CD14-positive monocyte (primary cell): ENCODE data around the gene CCNY. TPM values are rescaled to one million over a fixed set of nuclear protein-coding genes. Genes with fewer than 3 reads are reported as not detected.

Source experiments
- DNase-seq, 3 donors: peaks; one replicate each; pipeline ENCODE4 v3.0.0-alpha.2; 2011 to 2022
- H2AFZ ChIP-seq: 2 replicates; pipeline ENCODE4 v1.6.0; 2012; ENCODE audit warnings: mild to moderate bottlenecking, low read depth, low read length, inconsistent platforms; ENCODE audit not compliant: insufficient read depth, poor library complexity, severe bottlenecking
- H3K27ac ChIP-seq, 2 donors: 1 replicate in 1 of 2; 2 replicates in 1 of 2; pipeline ENCODE4 v1.5.1; 2012 to 2013; ENCODE audit warnings: low read length in 2 of 2, control low read depth in 1 of 2, inconsistent platforms in 1 of 2, low read depth in 1 of 2, mild to moderate bottlenecking in 1 of 2
- H3K27me3 ChIP-seq, 2 donors: one replicate each; pipeline versions ENCODE4 v1.6.0 to v1.6.1; 2011 to 2013; ENCODE audit warnings: low read length in 2 of 2; ENCODE audit not compliant: control insufficient read depth in 2 of 2, insufficient read depth in 2 of 2
- H3K36me3 ChIP-seq, 2 donors: replicated peaks in 1 of 2; 1 replicate in 1 of 2; 2 replicates in 1 of 2; pipeline versions ENCODE4 v1.5.1 to v1.6.1; 2012 to 2013; ENCODE audit warnings: low read length in 2 of 2, control low read depth in 1 of 2, inconsistent platforms in 1 of 2, mild to moderate bottlenecking in 1 of 2; ENCODE audit not compliant: insufficient read depth in 2 of 2, control insufficient read depth in 1 of 2
- H3K4me1 ChIP-seq, 2 donors: 1 replicate in 1 of 2; 2 replicates in 1 of 2; pipeline versions ENCODE4 v1.5.1 to v1.6.1; 2012 to 2013; ENCODE audit warnings: low read length in 2 of 2, control low read depth in 1 of 2, inconsistent platforms in 1 of 2, mild to moderate bottlenecking in 1 of 2, moderate library complexity in 1 of 2; ENCODE audit not compliant: insufficient read depth in 2 of 2, control insufficient read depth in 1 of 2
- H3K4me2 ChIP-seq: replicated peaks from 2 replicates; pipeline ENCODE3; 2012; ENCODE audit warnings: low read length, moderate library complexity, mild to moderate bottlenecking; ENCODE audit not compliant: poor library complexity, severe bottlenecking; ENCODE audit errors: extremely low read depth
- H3K4me3 ChIP-seq, 3 experiments: fragments of 200-600 bp in 1 of 3; sonication (generic) in 1 of 3; replicated peaks in 1 of 3; 1 replicate in 2 of 3; 2 replicates in 1 of 3; pipeline ENCODE4 v1.5.1; 2011 to 2013; ENCODE audit warnings: low read length in 3 of 3, mild to moderate bottlenecking in 3 of 3, control low read depth in 2 of 3, low read depth in 2 of 3, inconsistent platforms in 1 of 3, moderate library complexity in 1 of 3
- H3K79me2 ChIP-seq: 2 replicates; pipeline ENCODE4 v1.6.0; 2012; ENCODE audit warnings: mild to moderate bottlenecking, control low read depth, inconsistent platforms, low read length, moderate library complexity; ENCODE audit not compliant: insufficient read depth
- H3K9ac ChIP-seq: 2 replicates; pipeline ENCODE4 v1.6.0; 2017; ENCODE audit warnings: low read length, mild to moderate bottlenecking; ENCODE audit not compliant: insufficient read depth, poor library complexity, severe bottlenecking
- H3K9me3 ChIP-seq, 2 donors: replicated peaks in 1 of 2; 1 replicate in 1 of 2; 2 replicates in 1 of 2; pipeline versions ENCODE4 v1.5.1 to v1.6.1; 2012 to 2013; ENCODE audit warnings: low read length in 2 of 2, control low read depth in 1 of 2; ENCODE audit not compliant: control insufficient read depth in 1 of 2, insufficient read depth in 1 of 2
- H4K20me1 ChIP-seq: 2 replicates; pipeline ENCODE4 v1.6.0; 2012; ENCODE audit warnings: mild to moderate bottlenecking, low read length, control low read depth, moderate library complexity; ENCODE audit not compliant: insufficient read depth
- H3K27ac Mint-ChIP-seq, 7 donors: one replicate each; pipeline ENCODE4 v1.8.0; 2020; ENCODE audit warnings: mild to moderate bottlenecking in 7 of 7, mixed read lengths in 7 of 7, moderate library complexity in 6 of 7, inconsistent platforms in 2 of 7
- H3K27me3 Mint-ChIP-seq, 3 donors: one replicate each; pipeline ENCODE4 v1.8.0; 2021 to 2022; ENCODE audit warnings: low read depth in 3 of 3, mild to moderate bottlenecking in 3 of 3, mixed read lengths in 3 of 3, moderate library complexity in 3 of 3, inconsistent platforms in 1 of 3
- H3K36me3 Mint-ChIP-seq, 2 donors: one replicate each; pipeline ENCODE4 v1.8.0; 2020; ENCODE audit warnings: mixed read lengths in 2 of 2, inconsistent platforms in 1 of 2, mild to moderate bottlenecking in 1 of 2
- H3K4me1 Mint-ChIP-seq: one replicate; pipeline ENCODE4 v1.8.0; 2020; ENCODE audit warnings: mild to moderate bottlenecking, mixed read lengths
- H3K4me3 Mint-ChIP-seq, 2 donors: one replicate each; pipeline ENCODE4 v1.8.0; 2020; ENCODE audit warnings: mild to moderate bottlenecking in 2 of 2, mixed read lengths in 2 of 2, moderate library complexity in 1 of 2
- H3K9me3 Mint-ChIP-seq, 7 donors: one replicate each; pipeline ENCODE4 v1.8.0; 2020 to 2022; ENCODE audit warnings: mixed read lengths in 7 of 7, mild to moderate bottlenecking in 6 of 7, moderate library complexity in 6 of 7, inconsistent platforms in 2 of 7
- whole genome bisulfite sequencing: methylation state at CpG from one replicate; pipeline ENCODE4 v1.1.5; 2013; ENCODE audit warnings: missing lambda C conversion rate; ENCODE audit not compliant: insufficient coverage; 5-methylcytosine and 5-hydroxymethylcytosine counted together
- intact Hi-C, 2 donors: fragments of 100-400 bp; cut with micrococcal nuclease; formaldehyde crosslinking; loops; one replicate each; pipeline versions ENCODE4 v1.15.0 to v1.15.1; 2023
- polyA plus RNA-seq, 3 donors: library from polyadenylated mRNA; depleted of rRNA in 1 of 3; unstranded in 2 of 3; stranded (reverse) in 1 of 3; fragments of 300-500 nt in 2 of 3; fragments of >200 nt in 1 of 3; fragmentation: Illumina TruSeq in 2 of 3; gene quantifications; 1 replicate in 2 of 3; 2 replicates in 1 of 3; pipeline ENCODE4 v1.2.3, GENCODE V29; 2012 to 2021
- TF ChIP-seq, protein P1 (sequence below): fragments of 200-600 bp; IDR thresholded peaks from one replicate; pipeline ENCODE4 v1.8.0; 2022; ENCODE audit warnings: antibody characterized with exemption, mild to moderate bottlenecking

Gene CCNY
- polyA plus RNA-seq, 3 donors = 39.9 to 116 (median 64.8) TPM

- peaks cover 0 to 2% (median 0%) of the 10 kb centered on the region in 7 donors for H3K9me3 Mint-ChIP-seq
- intact Hi-C loops = no loop called here
- H3K27ac Mint-ChIP-seq = peak overlapping the region in 3 of 7 donors; percentile 30 to 61 (median 47)
- peaks cover 17% of the 10 kb centered on the region for H3K4me1 Mint-ChIP-seq
- no peak for DNase-seq
- Histone ChIP-seq H3K9ac (no peak overlapping the region), H3K36me3 (peaks cover 48 to 77% of the 10 kb centered on the region in 2 donors), H3K4me3 (no peak overlapping the region), H3K4me1 (peaks cover 13 to 14% of the 10 kb centered on the region in 2 donors), H2AFZ (no peak overlapping the region), H3K27ac (peak overlapping the region in 1 of 2 donors; percentile 74), H3K9me3 (no peaks in the 10 kb centered on the region), H3K79me2 (no peaks in the 10 kb centered on the region), H4K20me1 (peaks cover 63% of the 10 kb centered on the region), H3K4me2 (no peak overlapping the region), H3K27me3 (no peaks in the 10 kb centered on the region)
- H3K4me3 Mint-ChIP-seq = no peak overlapping the region
- H3K27me3 Mint-ChIP-seq = no peaks in the 10 kb centered on the region
- H3K36me3 Mint-ChIP-seq = peaks cover 51 to 69% of the 10 kb centered on the region in 2 donors
- 99% methylated on average over 5 of the region's 8 CpGs for WGBS
- TF ChIP-seq, protein P1, sequence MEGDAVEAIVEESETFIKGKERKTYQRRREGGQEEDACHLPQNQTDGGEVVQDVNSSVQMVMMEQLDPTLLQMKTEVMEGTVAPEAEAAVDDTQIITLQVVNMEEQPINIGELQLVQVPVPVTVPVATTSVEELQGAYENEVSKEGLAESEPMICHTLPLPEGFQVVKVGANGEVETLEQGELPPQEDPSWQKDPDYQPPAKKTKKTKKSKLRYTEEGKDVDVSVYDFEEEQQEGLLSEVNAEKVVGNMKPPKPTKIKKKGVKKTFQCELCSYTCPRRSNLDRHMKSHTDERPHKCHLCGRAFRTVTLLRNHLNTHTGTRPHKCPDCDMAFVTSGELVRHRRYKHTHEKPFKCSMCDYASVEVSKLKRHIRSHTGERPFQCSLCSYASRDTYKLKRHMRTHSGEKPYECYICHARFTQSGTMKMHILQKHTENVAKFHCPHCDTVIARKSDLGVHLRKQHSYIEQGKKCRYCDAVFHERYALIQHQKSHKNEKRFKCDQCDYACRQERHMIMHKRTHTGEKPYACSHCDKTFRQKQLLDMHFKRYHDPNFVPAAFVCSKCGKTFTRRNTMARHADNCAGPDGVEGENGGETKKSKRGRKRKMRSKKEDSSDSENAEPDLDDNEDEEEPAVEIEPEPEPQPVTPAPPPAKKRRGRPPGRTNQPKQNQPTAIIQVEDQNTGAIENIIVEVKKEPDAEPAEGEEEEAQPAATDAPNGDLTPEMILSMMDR = no peak
These were observed 229.3 kb downstream of the CCNY start for GRCh38 chr10:35565602-35566081.

GRCh38 chr10:35567951-35568350, 231.6 kb downstream of the CCNY start:
- Histone ChIP-seq H3K27me3 (no peaks in the 10 kb centered on the region), H3K27ac (no peak overlapping the region), H4K20me1 (peaks cover 41% of the 10 kb centered on the region), H2AFZ (no peak overlapping the region), H3K9ac (no peak overlapping the region), H3K9me3 (no peaks in the 10 kb centered on the region), H3K4me1 (peaks cover 13 to 14% of the 10 kb centered on the region in 2 donors), H3K36me3 (peaks cover 57 to 78% of the 10 kb centered on the region in 2 donors), H3K79me2 (no peaks in the 10 kb centered on the region), H3K4me3 (no peak overlapping the region), H3K4me2 (no peak overlapping the region)
- TF ChIP-seq, protein P1 = no peak
- Mint-ChIP-seq H3K4me1 (peaks cover 17% of the 10 kb centered on the region), H3K9me3 (peaks cover 0 to 2% (median 0%) of the 10 kb centered on the region in 7 donors), H3K4me3 (no peak overlapping the region), H3K27ac (peak overlapping the region in 4 of 7 donors; percentile 27 to 47 (median 34)), H3K27me3 (no peaks in the 10 kb centered on the region), H3K36me3 (peaks cover 58 to 82% of the 10 kb centered on the region in 2 donors)
- WGBS = 97% methylated on average over 6 of the region's 6 CpGs
- DNase-seq = no peak
- intact Hi-C loops = no loop called here
